HG02759 (cell line): ENCODE measurements around the gene ADAM22.
"Not testable (repeated sequence)": the region's sequence is repeated elsewhere in the genome, so short reads cannot be mapped to it uniquely, and the experiment has no call there.

Experiments used
- ATAC-seq: cut with Tn5 transposase; IDR thresholded peaks from one replicate; pipeline ENCODE4 v1.9.1; 2021; ENCODE audit warnings: mild to moderate bottlenecking, moderate library complexity; ENCODE audit not compliant: unreplicated experiment

ADAM22 gene

DNA sequence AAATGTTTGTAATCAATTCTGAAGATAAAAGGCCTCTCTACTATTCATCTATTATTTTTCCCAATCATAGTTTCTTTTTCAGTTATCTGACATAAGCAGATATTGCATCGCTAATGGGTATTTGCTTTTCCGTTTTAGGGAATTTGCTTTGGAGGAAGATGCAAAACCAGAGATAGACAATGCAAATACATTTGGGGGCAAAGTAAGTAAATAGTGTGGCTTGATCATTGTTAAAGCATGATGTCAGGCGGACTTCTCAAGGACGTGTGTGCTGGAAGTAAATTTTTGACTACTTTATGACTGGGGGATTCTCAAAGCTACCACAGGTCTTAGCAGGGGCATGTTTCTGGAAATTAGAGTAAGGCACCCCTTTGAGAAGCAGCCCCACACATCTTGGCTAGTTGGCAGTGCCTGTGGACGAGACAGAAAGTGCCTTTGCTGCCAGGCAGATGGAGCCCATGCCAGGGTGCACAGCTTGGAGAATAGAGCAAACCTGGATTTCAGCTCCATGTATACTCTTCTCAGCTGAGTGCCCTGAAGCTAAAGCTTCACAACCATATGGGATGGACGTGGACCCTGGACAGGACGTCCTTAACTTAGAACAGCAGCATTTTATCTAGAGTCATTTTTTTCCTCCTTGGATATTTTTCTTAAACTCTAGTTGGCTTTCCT is 217.2 kb downstream of the ADAM22 start:
- no peak for ATAC-seq

GRCh38 chr7:88153378-88153777 is 219.3 kb downstream of the ADAM22 start:
- no peak for ATAC-seq

GRCh38 chr7:88155756-88156155 is 221.7 kb downstream of the ADAM22 start:
- no peak for ATAC-seq

- no peak for ATAC-seq
Measured at GRCh38 chr7:88156356-88156755, 222.3 kb downstream of the ADAM22 start.

DNA sequence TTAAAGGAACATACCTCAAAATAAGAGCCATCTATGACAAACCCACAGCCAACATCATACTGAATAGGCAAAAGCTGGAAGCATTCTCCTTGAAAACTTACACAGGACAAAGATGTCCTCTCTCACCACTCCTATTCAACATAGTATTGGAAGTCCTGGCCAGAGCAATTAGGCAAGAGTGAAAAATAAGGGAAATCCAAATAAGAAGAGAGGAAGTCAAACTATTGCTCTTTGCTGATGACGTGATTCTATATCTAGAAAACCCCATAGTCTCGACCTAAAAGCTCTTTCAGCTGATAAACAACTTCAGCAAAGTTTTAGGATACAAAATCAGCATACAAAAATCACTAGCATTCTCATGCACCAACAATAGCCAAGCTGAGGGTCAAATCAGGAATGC is 225.7 kb downstream of the ADAM22 start:
- ATAC-seq = not testable (repeated sequence)

DNA sequence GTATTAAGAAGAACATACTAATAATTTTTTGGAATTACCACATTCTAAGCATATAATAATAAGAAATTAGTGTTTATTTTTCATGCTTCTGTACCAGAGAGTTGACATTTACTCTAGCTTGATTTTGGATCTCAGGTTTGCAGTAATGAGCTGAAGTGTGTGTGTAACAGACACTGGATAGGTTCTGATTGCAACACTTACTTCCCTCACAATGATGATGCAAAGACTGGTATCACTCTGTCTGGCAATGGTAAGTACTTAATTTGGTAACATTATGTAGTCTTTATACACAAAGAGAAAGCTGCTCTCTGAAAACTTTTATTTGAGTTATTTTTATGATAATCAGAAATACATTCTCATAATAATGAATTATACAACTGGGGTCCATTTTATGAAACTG is 231.6 kb downstream of the ADAM22 start:
- ATAC-seq = no peak

- no peak for ATAC-seq
Measured at GRCh38 chr7:88167223-88167622, 233.2 kb downstream of the ADAM22 start.

DNA sequence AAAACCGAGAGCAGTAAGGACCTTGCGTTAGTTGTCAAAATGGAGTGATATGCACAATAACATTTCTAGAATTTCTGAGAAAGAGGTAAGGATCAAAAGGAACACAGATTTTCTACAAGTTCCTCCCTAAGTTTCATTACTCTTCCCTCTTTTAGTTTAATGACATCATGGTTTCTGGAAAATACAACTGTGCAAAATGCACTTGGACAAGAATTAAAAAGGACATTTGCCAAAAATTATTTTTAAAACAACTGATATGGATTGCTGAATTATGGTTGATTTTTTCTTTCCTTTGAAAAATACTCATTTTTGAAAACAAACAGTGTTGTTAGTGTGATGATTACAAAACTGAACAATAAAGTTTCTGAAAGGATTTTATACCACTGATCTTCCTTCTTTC is 233.7 kb downstream of the ADAM22 start:
- ATAC-seq = no peak

- ATAC-seq = peak; percentile 47
Measured at GRCh38 chr7:88169717-88170320, 235.8 kb downstream of the ADAM22 start.

GRCh38 chr7:88172842-88173241 is 238.8 kb downstream of the ADAM22 start:
- ATAC-seq = no peak

DNA sequence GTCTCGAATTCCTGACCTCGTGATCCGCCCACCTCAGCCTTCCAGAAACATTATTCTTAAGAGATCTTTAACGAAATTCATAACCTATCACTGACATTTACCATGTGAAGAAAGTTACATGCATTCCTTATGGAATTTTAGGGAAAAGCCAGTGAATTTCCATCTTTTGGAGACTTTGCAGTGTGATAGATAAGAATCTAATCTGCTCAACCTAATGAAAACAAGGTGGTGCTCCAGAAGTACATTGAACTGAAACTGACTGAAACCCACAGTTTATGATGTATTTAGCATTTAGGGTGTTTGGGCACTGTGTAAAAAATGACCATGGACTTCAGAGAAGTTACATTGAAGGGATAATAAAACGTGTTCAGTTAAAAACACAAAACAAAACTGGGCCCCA is 242.1 kb downstream of the ADAM22 start:
- ATAC-seq = no peak

- ATAC-seq = no peak
Measured at GRCh38 chr7:88183051-88183450, 249.0 kb downstream of the ADAM22 start.

DNA sequence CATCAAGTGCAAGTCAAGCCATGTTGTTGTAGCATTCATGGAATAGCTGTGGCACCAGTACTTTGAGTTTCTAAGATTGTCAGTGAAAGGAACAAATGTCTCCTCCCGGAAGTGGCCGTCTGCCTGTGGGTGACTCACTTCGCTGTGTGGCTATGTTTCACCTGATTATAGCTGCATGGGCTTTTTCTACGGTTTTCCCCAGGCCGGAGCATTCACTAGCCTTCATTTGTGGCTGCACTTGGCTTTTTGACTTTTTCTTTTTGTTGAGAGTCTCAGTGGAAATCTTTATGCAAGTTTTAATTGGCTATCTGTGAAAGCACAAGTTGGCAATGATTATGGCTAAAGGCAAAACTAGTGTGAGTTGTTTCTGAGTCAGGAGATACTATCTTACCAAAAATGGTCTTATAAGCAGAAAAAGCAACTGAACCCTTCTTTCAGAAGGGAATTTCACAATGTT is 250.8 kb downstream of the ADAM22 start:
- no peak for ATAC-seq

GRCh38 chr7:88185650-88186049 is 251.6 kb downstream of the ADAM22 start:
- ATAC-seq = no peak

GRCh38 chr7:88191911-88192310 is 257.9 kb downstream of the ADAM22 start:
- ATAC-seq = no peak

GRCh38 chr7:88200261-88200660 is 266.2 kb downstream of the ADAM22 start:
- ATAC-seq = no peak

DNA sequence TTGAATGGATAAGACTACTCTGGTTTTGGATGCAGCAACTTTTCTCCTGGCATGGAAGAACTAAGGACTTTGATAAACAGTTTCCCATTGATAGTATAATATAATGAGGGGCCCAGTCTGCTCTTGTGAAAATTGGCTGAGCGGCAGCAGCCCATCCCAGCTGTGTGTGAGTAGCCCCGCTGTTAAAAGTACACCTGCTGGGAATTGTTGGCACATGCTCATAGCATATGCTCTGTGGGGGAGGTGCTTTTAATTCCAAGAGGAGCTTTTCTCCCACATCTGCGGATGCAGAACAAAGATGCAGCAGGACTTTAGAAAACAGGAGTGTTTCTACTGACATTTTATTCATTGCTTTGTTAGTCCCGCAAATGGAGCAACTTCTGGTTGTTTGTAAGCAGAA is 266.7 kb downstream of the ADAM22 start:
- ATAC-seq = no peak

- no peak for ATAC-seq
Measured at GRCh38 chr7:88201305-88201704, 267.3 kb downstream of the ADAM22 start.

DNA sequence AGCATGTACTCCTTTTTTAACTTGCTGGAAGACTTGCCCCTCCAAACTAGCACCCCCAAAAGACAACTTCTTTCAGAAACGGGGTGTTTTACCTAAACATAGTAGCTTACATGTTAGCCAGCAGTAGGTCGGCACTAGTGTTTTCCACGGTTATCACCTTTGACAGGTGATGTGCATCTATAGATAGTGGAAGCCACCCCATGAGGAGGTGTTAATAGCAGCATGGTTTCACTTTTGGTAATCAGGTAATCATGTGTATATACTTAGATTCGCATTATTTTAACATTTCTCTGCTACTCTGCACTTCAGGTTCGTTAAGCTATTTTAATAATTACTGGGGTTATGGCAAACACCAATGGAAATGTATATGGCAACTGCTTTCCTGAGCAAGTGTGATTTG is 268.2 kb downstream of the ADAM22 start:
- ATAC-seq = no peak

DNA sequence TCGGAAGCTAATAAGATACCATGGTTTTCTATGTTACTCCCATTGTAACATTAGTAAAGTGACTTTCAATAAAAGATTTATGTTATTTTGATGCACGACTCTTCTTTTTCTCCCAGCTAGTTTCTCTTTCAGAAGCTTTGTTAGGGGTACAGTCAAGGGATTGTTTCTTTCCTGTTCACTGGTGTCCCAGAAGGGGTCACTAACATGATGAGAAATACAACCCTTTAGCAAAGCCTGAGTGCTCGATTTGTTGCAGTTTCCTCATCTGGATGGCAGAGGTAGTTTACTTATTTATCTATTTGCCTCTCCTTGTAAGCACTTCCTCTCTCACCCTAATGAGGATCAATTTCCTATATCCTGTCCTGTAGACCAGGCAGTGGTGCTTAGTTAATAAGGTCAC is 268.7 kb downstream of the ADAM22 start:
- ATAC-seq = no peak

DNA sequence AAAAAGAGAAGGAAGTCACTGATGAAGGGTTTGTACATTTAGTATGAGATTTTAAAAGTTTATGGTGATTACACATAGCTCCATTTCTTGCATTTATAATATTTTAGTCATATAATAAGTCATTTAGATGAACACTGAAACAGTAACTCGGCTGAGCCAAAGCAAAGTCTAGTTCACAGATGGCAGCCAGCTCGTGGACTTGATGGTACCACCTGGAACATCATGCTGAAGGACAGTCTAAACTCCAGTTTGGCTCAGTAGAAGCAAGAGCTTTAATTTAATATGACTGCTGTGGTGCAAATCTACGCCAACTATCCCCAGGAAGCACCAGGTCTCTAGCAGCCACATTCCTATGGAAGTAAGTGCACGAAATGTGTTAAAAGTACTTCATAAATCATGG is 269.4 kb downstream of the ADAM22 start:
- no peak for ATAC-seq

GRCh38 chr7:88204525-88205110 is 270.6 kb downstream of the ADAM22 start:
- no peak for ATAC-seq
